Type B pancreatic cell (in vitro differentiated cells): ENCODE measurements around the gene ADARB2. TPM values are rescaled to one million over a fixed set of nuclear protein-coding genes. Genes with fewer than 3 reads are reported as not detected.

Source experiments
- DNase-seq: peaks from one replicate; pipeline ENCODE4 v3.0.0; 2021; ENCODE audit warnings: mixed read lengths; ENCODE audit not compliant: unreplicated experiment; ENCODE audit errors: extremely low spot score
- H3K27ac Mint-ChIP-seq: 2 replicates; pipeline ENCODE4 v1.8.0; 2021; ENCODE audit warnings: mild to moderate bottlenecking, mixed read lengths
- H3K27me3 Mint-ChIP-seq: 2 replicates; pipeline ENCODE4 v1.8.0; 2021; ENCODE audit warnings: mixed read lengths
- H3K36me3 Mint-ChIP-seq: 2 replicates; pipeline ENCODE4 v1.8.0; 2021; ENCODE audit warnings: mixed read lengths
- H3K4me1 Mint-ChIP-seq: one replicate; pipeline ENCODE4 v1.8.0; 2021; ENCODE audit warnings: mixed read lengths; ENCODE audit not compliant: unreplicated experiment
- H3K4me3 Mint-ChIP-seq: 2 replicates; pipeline ENCODE4 v1.8.0; 2021; ENCODE audit warnings: mild to moderate bottlenecking, mixed read lengths
- H3K9me3 Mint-ChIP-seq: 2 replicates; pipeline ENCODE4 v1.8.0; 2021; ENCODE audit warnings: mixed read lengths
- CTCF ChIP-seq: fragments of 200-600 bp; sonication (generic); conservative IDR thresholded peaks from 2 replicates; pipeline ENCODE4 v1.5.0; 2021; ENCODE audit warnings: antibody characterized with exemption, mild to moderate bottlenecking
- total RNA-seq: library from RNA; stranded (reverse); gene quantifications from 2 replicates; pipeline ENCODE4 v1.2.1, GENCODE V29; 2021; ENCODE audit warnings: low replicate concordance

ADARB2 gene
- total RNA-seq, 1 donor from 2014 or later = 4.9 TPM

- DNase-seq = no peak
- no peaks in the 10 kb centered on the region for H3K4me1 Mint-ChIP-seq
- no peaks in the 10 kb centered on the region for H3K36me3 Mint-ChIP-seq
Measured at GRCh38 chr10:1190791-1191490, 546.4 kb downstream of the ADARB2 start.

GRCh38 chr10:1190052-1190395, 547.3 kb downstream of the ADARB2 start:
- no peak for DNase-seq
- no peak for TF ChIP-seq CTCF
- H3K27ac Mint-ChIP-seq = no peak overlapping the region
- H3K4me1 Mint-ChIP-seq = no peaks in the 10 kb centered on the region
- no peaks in the 10 kb centered on the region for H3K36me3 Mint-ChIP-seq
- no peak overlapping the region for H3K4me3 Mint-ChIP-seq
- peaks cover 3% of the 10 kb centered on the region for H3K27me3 Mint-ChIP-seq
- no peaks in the 10 kb centered on the region for H3K9me3 Mint-ChIP-seq

More at GRCh38 chr10:1190791-1191490, 546.4 kb downstream of the ADARB2 start:
- Mint-ChIP-seq H3K27me3 (peaks cover 3% of the 10 kb centered on the region), H3K27ac (no peak overlapping the region), H3K9me3 (no peaks in the 10 kb centered on the region), H3K4me3 (no peak overlapping the region)
- no peak for TF ChIP-seq CTCF

GRCh38 chr10:1189166-1190051, 547.9 kb downstream of the ADARB2 start:
- Mint-ChIP-seq H3K9me3 (no peaks in the 10 kb centered on the region), H3K36me3 (no peaks in the 10 kb centered on the region), H3K4me1 (no peaks in the 10 kb centered on the region), H3K27ac (no peak overlapping the region), H3K4me3 (no peak overlapping the region), H3K27me3 (peaks cover 3% of the 10 kb centered on the region)
- DNase-seq = no peak
- no peak for TF ChIP-seq CTCF

GRCh38 chr10:1188558-1189135, 548.7 kb downstream of the ADARB2 start:
- no peak for TF ChIP-seq CTCF
- H3K4me1 Mint-ChIP-seq = peaks cover under 1% of the 10 kb centered on the region
- no peaks in the 10 kb centered on the region for H3K9me3 Mint-ChIP-seq
- H3K4me3 Mint-ChIP-seq = no peak overlapping the region
- no peak overlapping the region for H3K27ac Mint-ChIP-seq
- no peak for DNase-seq
- peaks cover 3% of the 10 kb centered on the region for H3K27me3 Mint-ChIP-seq
- H3K36me3 Mint-ChIP-seq = no peaks in the 10 kb centered on the region

GRCh38 chr10:1187855-1188557, 549.3 kb downstream of the ADARB2 start:
- no peak for TF ChIP-seq CTCF
- H3K27ac Mint-ChIP-seq = no peak overlapping the region
- H3K4me3 Mint-ChIP-seq = no peak overlapping the region
- H3K27me3 Mint-ChIP-seq = peaks cover 5% of the 10 kb centered on the region
- no peak for DNase-seq
- peaks cover 7% of the 10 kb centered on the region for H3K4me1 Mint-ChIP-seq
- H3K36me3 Mint-ChIP-seq = no peaks in the 10 kb centered on the region
- no peaks in the 10 kb centered on the region for H3K9me3 Mint-ChIP-seq
